Testis (tissue), 2 donors: ENCODE results near the gene MPC1L.

Experiments used
- CTCF ChIP-seq, 3 experiments: fragments of 450-650 bp in 2 of 3; fragments of 200-600 bp in 1 of 3; sonication (generic) in 1 of 3; IDR thresholded peaks; one replicate each; pipeline ENCODE4 v1.5.1; 2016 to 2019; ENCODE audit warnings: antibody characterized with exemption in 3 of 3, mild to moderate bottlenecking in 2 of 3, moderate library complexity in 1 of 3
- POLR2A ChIP-seq: fragments of 450-650 bp; IDR thresholded peaks from one replicate; pipeline ENCODE4 v1.6.1; 2017; ENCODE audit warnings: antibody characterized with exemption, mild to moderate bottlenecking, moderate library complexity

GRCh38 chrX:40576291-40576690, 46.9 kb upstream of the MPC1L start:
- TF ChIP-seq POLR2A (no peak), CTCF (IDR thresholded peaks at IDR 0.05) (no peak)
